ENCODE data around the gene TRAF4.

Gene TRAF4

GRCh38 chr17:28740406-28741357 is 3.1 kb upstream of the TRAF4 start:
- H3K4me1 ChIP-seq (ENCODE audit: control extremely low read depth in 1 of 4, control insufficient read depth in 4 of 4, insufficient read depth in 4 of 4, low read length in 3 of 4) = peaks cover 6 to 72% (median 67%) of the 10 kb centered on the region in 4 experiments
- H3K27ac ChIP-seq (ENCODE audit: insufficient read depth in 1 of 2, low read depth in 1 of 2, low read length in 2 of 2, poor library complexity in 1 of 2, severe bottlenecking in 2 of 2) = peak overlapping the region in 1 of 2 experiments; percentile 65
- peaks cover 0 to 4% (median 0%) of the 10 kb centered on the region in 5 experiments for H3K27me3 ChIP-seq (replicated peaks in 2 of 5; ENCODE audit: control insufficient read depth in 4 of 5, insufficient read depth in 5 of 5, low read length in 4 of 5)
- no peaks in the 10 kb centered on the region for H3K36me3 ChIP-seq (ENCODE audit: control insufficient read depth in 4 of 4, insufficient read depth in 4 of 4, low read length in 3 of 4)
- 76% methylated on average over 9 of the region's 10 CpGs for WGBS (ENCODE audit: insufficient coverage)
- POLR2A ChIA-PET = interaction anchor here (1.1 to 1.7 kb wide), 3 partner anchors 9 to 14 kb away, joined by 3 to 9 read pairs (median 6); partner anchors contain the start of genes NEK8 and TLCD1
- CTCF ChIA-PET = interaction anchor here (1.3 to 18.9 kb wide), 3 partner anchors 9 to 14 kb away, joined by 4 to 507 read pairs (median 21); partner anchors contain the start of genes NEK8, RPL23A and TLCD1
- H3K9me3 ChIP-seq (ENCODE audit: control extremely low read depth in 1 of 5, control insufficient read depth in 4 of 5, insufficient read depth in 2 of 5, low read depth in 1 of 5, low read length in 4 of 5) = peaks cover 0 to 3% (median 0%) of the 10 kb centered on the region in 5 experiments
- DNase-seq = no peak
- H3K4me3 ChIP-seq (ENCODE audit: control insufficient read depth in 1 of 7, extremely low read depth in 1 of 7, insufficient read depth in 4 of 7, low read depth in 2 of 7, low read length in 6 of 7) = peak overlapping the region in 3 of 7 experiments; percentile 2 to 38 (median 16)

DNA sequence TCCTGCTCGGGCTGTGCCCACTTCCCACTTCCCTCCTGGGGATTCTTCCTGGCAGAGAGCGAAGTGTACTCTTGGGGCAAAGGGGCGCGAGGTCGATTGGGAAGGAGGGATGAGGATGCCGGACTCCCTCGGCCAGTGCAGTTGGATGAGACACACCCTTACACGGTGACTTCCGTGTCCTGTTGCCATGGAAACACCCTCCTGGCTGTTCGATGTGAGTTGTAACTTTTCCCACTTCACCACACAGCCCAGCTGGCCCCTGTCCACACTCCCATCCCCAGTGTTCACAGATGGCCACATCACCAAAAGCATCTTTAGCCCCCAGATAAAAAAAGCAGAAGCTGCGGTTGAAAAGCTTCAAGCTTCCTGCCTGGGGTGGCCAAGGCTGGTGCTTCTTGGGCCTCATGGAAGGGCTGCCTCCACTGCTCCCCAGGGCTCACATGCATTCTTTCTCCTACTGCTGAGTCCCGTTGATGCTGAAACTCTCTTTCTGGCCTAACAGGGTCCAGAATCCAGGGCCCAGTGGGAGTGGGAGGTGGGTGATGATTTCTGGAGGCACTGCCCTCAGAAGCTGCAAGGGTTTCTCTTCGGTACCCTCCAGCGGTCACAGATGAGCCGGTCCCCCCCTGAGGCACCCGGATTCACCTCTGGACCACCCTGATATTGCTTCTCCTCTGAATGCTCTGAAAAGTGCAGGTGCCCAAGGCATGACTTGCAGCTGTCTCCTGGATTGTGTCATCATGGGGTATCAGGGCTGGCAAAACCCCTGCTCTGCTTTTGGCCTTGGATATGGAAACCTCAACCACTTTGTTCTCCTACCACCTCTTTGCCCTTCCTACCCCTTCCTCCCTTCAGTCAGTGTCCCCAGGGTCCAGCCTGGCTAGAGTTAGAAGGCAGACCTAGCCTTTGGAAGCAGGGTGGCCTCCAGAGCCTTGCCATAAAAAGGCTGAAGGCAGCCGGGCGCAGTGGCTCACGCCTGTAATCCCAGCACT is 2.2 kb upstream of the TRAF4 start:
- Histone ChIP-seq H3K4me1 (ENCODE audit: control extremely low read depth in 1 of 4, control insufficient read depth in 4 of 4, insufficient read depth in 4 of 4, low read length in 3 of 4) (peaks cover 6 to 82% (median 77%) of the 10 kb centered on the region in 4 experiments), H3K9me3 (ENCODE audit: control extremely low read depth in 1 of 5, control insufficient read depth in 4 of 5, insufficient read depth in 2 of 5, low read depth in 1 of 5, low read length in 4 of 5) (peaks cover 0 to 3% (median 0%) of the 10 kb centered on the region in 5 experiments), H3K27ac (ENCODE audit: insufficient read depth in 1 of 2, low read depth in 1 of 2, low read length in 2 of 2, poor library complexity in 1 of 2, severe bottlenecking in 2 of 2) (peak overlapping the region in 1 of 2 experiments; percentile 65), H3K36me3 (ENCODE audit: control insufficient read depth in 4 of 4, insufficient read depth in 4 of 4, low read length in 3 of 4) (peaks cover 0 to 7% (median 0%) of the 10 kb centered on the region in 4 experiments), H3K4me3 (ENCODE audit: control insufficient read depth in 1 of 7, extremely low read depth in 1 of 7, insufficient read depth in 4 of 7, low read depth in 2 of 7, low read length in 6 of 7) (peak overlapping the region in 4 of 7 experiments; percentile 17 to 38 (median 24)), H3K27me3 (replicated peaks in 2 of 5; ENCODE audit: control insufficient read depth in 4 of 5, insufficient read depth in 5 of 5, low read length in 4 of 5) (peaks cover 0 to 4% (median 0%) of the 10 kb centered on the region in 5 experiments)
- peak; percentile 88 to 98 (median 97) for DNase-seq
- ChIA-PET CTCF (interaction anchor here (1.3 to 18.9 kb wide), 3 partner anchors 8 to 15 kb away, joined by 4 to 507 read pairs (median 21); partner anchors contain the start of genes NEK8, RPL23A and TLCD1), POLR2A (interaction anchor here (1.1 to 1.7 kb wide), 3 partner anchors 8 to 15 kb away, joined by 3 to 9 read pairs (median 6); partner anchors contain the start of genes NEK8 and TLCD1)
- WGBS (ENCODE audit: insufficient coverage) = 28% methylated on average over 12 of the region's 19 CpGs

- Histone ChIP-seq H3K9me3 (ENCODE audit: control extremely low read depth in 1 of 5, control insufficient read depth in 4 of 5, insufficient read depth in 2 of 5, low read depth in 1 of 5, low read length in 4 of 5) (no peaks in the 10 kb centered on the region), H3K27me3 (replicated peaks in 2 of 5; ENCODE audit: control insufficient read depth in 4 of 5, insufficient read depth in 5 of 5, low read length in 4 of 5) (peaks cover 0 to 4% (median 0%) of the 10 kb centered on the region in 5 experiments), H3K27ac (ENCODE audit: insufficient read depth in 1 of 2, low read depth in 1 of 2, low read length in 2 of 2, poor library complexity in 1 of 2, severe bottlenecking in 2 of 2) (peak overlapping the region; percentile 1 to 74), H3K36me3 (ENCODE audit: control insufficient read depth in 4 of 4, insufficient read depth in 4 of 4, low read length in 3 of 4) (peaks cover 0 to 33% (median 11%) of the 10 kb centered on the region in 4 experiments), H3K4me3 (ENCODE audit: control insufficient read depth in 1 of 7, extremely low read depth in 1 of 7, insufficient read depth in 4 of 7, low read depth in 2 of 7, low read length in 6 of 7) (peak overlapping the region; percentile 27 to 82 (median 63)), H3K4me1 (ENCODE audit: control extremely low read depth in 1 of 4, control insufficient read depth in 4 of 4, insufficient read depth in 4 of 4, low read length in 3 of 4) (peaks cover 4 to 75% (median 71%) of the 10 kb centered on the region in 4 experiments)
- peak in 1 of 3 donors; percentile 43 for DNase-seq
- ChIA-PET CTCF (interaction anchor here (0.9 to 18.9 kb wide), 4 partner anchors 16 to 172 kb away, joined by 3 to 507 read pairs (median 4); partner anchors contain the start of genes NEK8, RPL23A and TLCD1), POLR2A (interaction anchor here (10.0 kb wide), 1 partner anchor 17 kb away, joined by 87 read pairs; the partner anchor contains the start of genes NEK8 and TLCD1)
- 2% methylated on average over 48 of the region's 61 CpGs for WGBS (ENCODE audit: insufficient coverage)
Measured at GRCh38 chr17:28744104-28744971, 527 bp downstream of the TRAF4 start.

DNA sequence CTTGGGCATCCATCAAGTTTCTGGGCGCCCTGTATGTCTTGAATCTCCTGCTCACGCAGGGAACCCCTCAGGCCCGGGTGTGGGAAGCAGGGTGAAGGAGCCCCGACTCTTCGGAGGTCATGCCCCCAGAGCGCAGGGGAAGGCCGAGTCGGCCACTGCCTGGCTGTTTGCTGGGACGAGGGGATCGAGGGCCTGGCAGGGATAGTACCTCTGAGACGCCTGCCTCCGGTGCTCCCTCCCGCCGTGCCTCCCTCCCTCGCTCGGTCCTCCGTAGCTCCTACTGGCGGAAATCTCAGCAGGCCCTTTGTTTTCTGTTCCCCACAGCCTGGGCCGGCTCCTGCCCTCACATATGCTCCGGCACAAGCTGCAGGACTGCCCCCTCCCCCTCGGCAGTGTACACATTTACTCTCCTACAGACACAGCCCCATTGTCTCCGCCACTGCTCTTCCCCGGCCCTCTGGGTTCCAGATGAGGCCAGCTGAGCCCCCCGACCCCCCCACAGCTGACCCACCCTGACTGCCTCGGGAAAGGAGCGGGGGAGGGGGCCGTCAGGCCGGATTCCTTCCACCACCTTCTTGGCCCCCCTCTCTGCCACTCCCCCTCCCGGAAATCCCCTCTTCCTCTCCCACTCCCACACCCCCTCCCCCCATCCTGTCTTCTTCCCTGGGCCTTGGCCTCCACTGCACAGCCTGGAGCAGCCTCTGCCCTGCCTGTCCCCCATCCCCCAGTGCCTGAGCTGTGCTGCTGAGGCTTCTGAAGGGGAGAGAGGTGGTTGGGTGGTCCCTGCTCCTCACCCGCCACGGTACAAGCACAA is 1.4 kb downstream of the TRAF4 start:
- H3K27ac ChIP-seq (ENCODE audit: insufficient read depth in 1 of 2, low read depth in 1 of 2, low read length in 2 of 2, poor library complexity in 1 of 2, severe bottlenecking in 2 of 2) = peak overlapping the region; percentile 1 to 74
- CTCF ChIA-PET = interaction anchor here (0.6 to 18.9 kb wide), 4 partner anchors 8 to 171 kb away, joined by 3 to 507 read pairs (median 4); partner anchors contain the start of genes NEK8, RPL23A and TLCD1

DNA sequence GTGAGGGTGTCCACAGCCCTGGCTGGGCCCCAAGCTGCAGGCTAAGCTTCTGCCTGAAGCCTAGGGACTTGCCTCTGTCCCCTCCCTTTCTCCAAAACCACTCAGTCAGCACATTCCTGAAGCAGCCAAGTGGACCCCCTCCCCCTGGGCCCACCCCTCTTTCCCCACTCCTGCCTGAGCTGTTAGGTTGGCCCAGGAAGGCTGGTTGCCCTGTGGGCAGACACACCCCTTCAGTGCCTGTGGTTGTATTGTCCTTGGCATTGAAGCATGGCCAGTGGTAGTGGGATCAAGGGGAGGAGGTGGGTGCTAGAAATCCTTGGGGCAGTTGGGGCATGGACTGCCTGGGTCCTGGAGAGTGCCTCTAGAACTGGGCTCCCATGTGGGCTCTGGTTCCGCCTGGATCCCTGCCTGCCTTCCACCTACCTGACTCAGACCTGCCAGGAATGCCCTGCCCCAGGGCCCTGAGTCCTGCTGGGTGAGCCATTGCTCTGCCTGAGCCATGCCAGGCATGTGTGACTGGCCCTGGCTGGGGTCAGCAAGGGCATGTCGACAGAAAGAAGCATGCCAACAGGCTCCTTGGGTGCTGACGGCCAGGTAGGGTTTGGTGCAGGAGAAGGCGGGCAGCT is 2.1 kb downstream of the TRAF4 start:
- peaks cover 0 to 41% (median 11%) of the 10 kb centered on the region in 4 experiments for H3K36me3 ChIP-seq (ENCODE audit: control insufficient read depth in 4 of 4, insufficient read depth in 4 of 4, low read length in 3 of 4)
- WGBS (ENCODE audit: insufficient coverage) = 97% methylated on average over 4 of the region's 4 CpGs
- peaks cover 0 to 4% (median 0%) of the 10 kb centered on the region in 5 experiments for H3K27me3 ChIP-seq (replicated peaks in 2 of 5; ENCODE audit: control insufficient read depth in 4 of 5, insufficient read depth in 5 of 5, low read length in 4 of 5)
- POLR2A ChIA-PET = interaction anchor here (0.6 to 10.0 kb wide), 3 partner anchors 18 to 26 kb away, joined by 3 to 87 read pairs (median 3); partner anchors contain the start of genes NEK8, RPL23A and TLCD1
- DNase-seq = no peak
- H3K27ac ChIP-seq (ENCODE audit: insufficient read depth in 1 of 2, low read depth in 1 of 2, low read length in 2 of 2, poor library complexity in 1 of 2, severe bottlenecking in 2 of 2) = peak overlapping the region in 1 of 2 experiments; percentile 20
- H3K4me3 ChIP-seq (ENCODE audit: control insufficient read depth in 1 of 7, extremely low read depth in 1 of 7, insufficient read depth in 4 of 7, low read depth in 2 of 7, low read length in 6 of 7) = peak overlapping the region in 4 of 7 experiments; percentile 58 to 82 (median 76)
- CTCF ChIA-PET = interaction anchor here (0.6 to 18.9 kb wide), 7 partner anchors 8 to 170 kb away, joined by 3 to 507 read pairs (median 4); partner anchors contain the start of genes NEK8, RPL23A and TLCD1
- H3K4me1 ChIP-seq (ENCODE audit: control extremely low read depth in 1 of 4, control insufficient read depth in 4 of 4, insufficient read depth in 4 of 4, low read length in 3 of 4) = peaks cover 4 to 66% (median 63%) of the 10 kb centered on the region in 4 experiments
- H3K9me3 ChIP-seq (ENCODE audit: control extremely low read depth in 1 of 5, control insufficient read depth in 4 of 5, insufficient read depth in 2 of 5, low read depth in 1 of 5, low read length in 4 of 5) = no peaks in the 10 kb centered on the region

More for the DNA sequence above, 1.4 kb downstream of the TRAF4 start:
- Histone ChIP-seq H3K27me3 (replicated peaks in 2 of 5; ENCODE audit: control insufficient read depth in 4 of 5, insufficient read depth in 5 of 5, low read length in 4 of 5) (peaks cover 0 to 4% (median 0%) of the 10 kb centered on the region in 5 experiments), H3K36me3 (ENCODE audit: control insufficient read depth in 4 of 4, insufficient read depth in 4 of 4, low read length in 3 of 4) (peaks cover 0 to 35% (median 11%) of the 10 kb centered on the region in 4 experiments), H3K4me1 (ENCODE audit: control extremely low read depth in 1 of 4, control insufficient read depth in 4 of 4, insufficient read depth in 4 of 4, low read length in 3 of 4) (peaks cover 4 to 73% (median 71%) of the 10 kb centered on the region in 4 experiments), H3K4me3 (ENCODE audit: control insufficient read depth in 1 of 7, extremely low read depth in 1 of 7, insufficient read depth in 4 of 7, low read depth in 2 of 7, low read length in 6 of 7) (peak overlapping the region; percentile 27 to 82 (median 63)), H3K9me3 (ENCODE audit: control extremely low read depth in 1 of 5, control insufficient read depth in 4 of 5, insufficient read depth in 2 of 5, low read depth in 1 of 5, low read length in 4 of 5) (no peaks in the 10 kb centered on the region)
- DNase-seq = peak in 1 of 3 donors; percentile 46
- POLR2A ChIA-PET = interaction anchor here (0.7 to 10.0 kb wide), 2 partner anchors 18 to 26 kb away, joined by 3 to 87 read pairs; partner anchors contain the start of genes NEK8, RPL23A and TLCD1
- WGBS (ENCODE audit: insufficient coverage) = 4% methylated on average over 21 of the region's 31 CpGs

Measured in common myeloid progenitor, CD34-positive (primary cell).